Fibroblast of mammary gland (primary cell): Measurements from ENCODE around the gene PISD.
"Not testable (repeated sequence)": the region's sequence is repeated elsewhere in the genome, so short reads cannot be mapped to it uniquely, and the experiment has no call there.

Experiments used
- DNase-seq: peaks from one replicate; pipeline ENCODE4 v3.0.0-alpha.2; 2010; ENCODE audit warnings: low read depth
- H3K4me3 ChIP-seq: 2 replicates; pipeline ENCODE4 v1.5.1; 2011; ENCODE audit warnings: low read depth, mild to moderate bottlenecking, low read length, moderate library complexity; ENCODE audit not compliant: control insufficient read depth
- TF ChIP-seq, protein P1 (sequence below): conservative IDR thresholded peaks from 2 replicates; pipeline ENCODE4 v1.5.1; 2011; ENCODE audit warnings: low read depth, low read length, inconsistent platforms; ENCODE audit not compliant: control insufficient read depth, insufficient read depth

The PISD gene

GRCh38 chr22:31595271-31595670, 66.7 kb downstream of the PISD start:
- H3K4me3 ChIP-seq = no peak overlapping the region
- TF ChIP-seq, protein P1, sequence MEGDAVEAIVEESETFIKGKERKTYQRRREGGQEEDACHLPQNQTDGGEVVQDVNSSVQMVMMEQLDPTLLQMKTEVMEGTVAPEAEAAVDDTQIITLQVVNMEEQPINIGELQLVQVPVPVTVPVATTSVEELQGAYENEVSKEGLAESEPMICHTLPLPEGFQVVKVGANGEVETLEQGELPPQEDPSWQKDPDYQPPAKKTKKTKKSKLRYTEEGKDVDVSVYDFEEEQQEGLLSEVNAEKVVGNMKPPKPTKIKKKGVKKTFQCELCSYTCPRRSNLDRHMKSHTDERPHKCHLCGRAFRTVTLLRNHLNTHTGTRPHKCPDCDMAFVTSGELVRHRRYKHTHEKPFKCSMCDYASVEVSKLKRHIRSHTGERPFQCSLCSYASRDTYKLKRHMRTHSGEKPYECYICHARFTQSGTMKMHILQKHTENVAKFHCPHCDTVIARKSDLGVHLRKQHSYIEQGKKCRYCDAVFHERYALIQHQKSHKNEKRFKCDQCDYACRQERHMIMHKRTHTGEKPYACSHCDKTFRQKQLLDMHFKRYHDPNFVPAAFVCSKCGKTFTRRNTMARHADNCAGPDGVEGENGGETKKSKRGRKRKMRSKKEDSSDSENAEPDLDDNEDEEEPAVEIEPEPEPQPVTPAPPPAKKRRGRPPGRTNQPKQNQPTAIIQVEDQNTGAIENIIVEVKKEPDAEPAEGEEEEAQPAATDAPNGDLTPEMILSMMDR = no peak
- DNase-seq = no peak

- DNase-seq, H3K4me3 ChIP-seq: not testable (repeated sequence)
These were observed 71.9 kb downstream of the PISD start for GRCh38 chr22:31590161-31590560.

DNA sequence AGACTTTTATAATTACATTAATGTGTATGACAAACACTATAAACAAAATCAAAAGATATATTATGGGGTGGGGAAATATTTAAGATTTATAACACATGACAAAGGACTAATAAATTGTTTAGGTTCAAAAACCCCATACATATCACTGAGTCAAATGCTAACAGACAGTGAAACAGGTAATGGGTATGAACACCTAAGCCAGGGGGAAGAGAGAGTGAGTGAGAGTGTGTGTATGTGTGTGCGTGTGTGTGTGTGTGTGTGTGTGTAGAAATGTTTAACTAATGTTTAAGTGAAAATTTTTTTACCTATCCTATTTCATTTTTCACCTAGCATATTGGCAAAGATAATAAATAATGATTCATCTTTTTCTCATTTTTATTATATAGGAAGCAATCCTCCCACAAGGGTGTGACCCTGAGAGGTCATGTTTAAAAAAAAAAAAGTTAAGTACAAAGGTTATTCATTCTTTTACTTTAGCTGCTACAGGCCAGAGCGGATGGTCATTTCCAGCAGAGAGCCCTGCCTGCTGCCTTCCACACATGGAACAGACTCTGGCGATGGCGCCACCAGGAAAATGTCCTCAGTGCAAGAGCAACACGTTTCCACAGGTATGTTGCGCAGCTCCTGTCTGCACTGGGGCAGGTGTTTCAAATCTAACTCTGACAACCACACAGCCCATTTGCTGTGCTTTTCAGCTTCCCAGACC, 72.9 kb downstream of the PISD start:
- DNase-seq = no peak
- H3K4me3 ChIP-seq = no peak overlapping the region
- TF ChIP-seq, protein P1 = no peak

- no peak overlapping the region for H3K4me3 ChIP-seq
- DNase-seq = peak; percentile 92
- TF ChIP-seq, protein P1 = no peak
These were observed 75.7 kb downstream of the PISD start for GRCh38 chr22:31586137-31586920.

GRCh38 chr22:31585161-31585859, 76.7 kb downstream of the PISD start:
- peak; percentile 78 for DNase-seq
- TF ChIP-seq, protein P1 = no peak
- no peak overlapping the region for H3K4me3 ChIP-seq

GRCh38 chr22:31584804-31585160, 77.2 kb downstream of the PISD start:
- DNase-seq = no peak
- TF ChIP-seq, protein P1 = no peak
- H3K4me3 ChIP-seq = no peak overlapping the region
